GM21619 (cell line): ENCODE results near the gene UNKL.

ENCODE experiments used
- ATAC-seq: cut with Tn5 transposase; IDR thresholded peaks from one replicate; pipeline ENCODE4 v1.9.1; 2021; ENCODE audit not compliant: unreplicated experiment

Gene UNKL

DNA sequence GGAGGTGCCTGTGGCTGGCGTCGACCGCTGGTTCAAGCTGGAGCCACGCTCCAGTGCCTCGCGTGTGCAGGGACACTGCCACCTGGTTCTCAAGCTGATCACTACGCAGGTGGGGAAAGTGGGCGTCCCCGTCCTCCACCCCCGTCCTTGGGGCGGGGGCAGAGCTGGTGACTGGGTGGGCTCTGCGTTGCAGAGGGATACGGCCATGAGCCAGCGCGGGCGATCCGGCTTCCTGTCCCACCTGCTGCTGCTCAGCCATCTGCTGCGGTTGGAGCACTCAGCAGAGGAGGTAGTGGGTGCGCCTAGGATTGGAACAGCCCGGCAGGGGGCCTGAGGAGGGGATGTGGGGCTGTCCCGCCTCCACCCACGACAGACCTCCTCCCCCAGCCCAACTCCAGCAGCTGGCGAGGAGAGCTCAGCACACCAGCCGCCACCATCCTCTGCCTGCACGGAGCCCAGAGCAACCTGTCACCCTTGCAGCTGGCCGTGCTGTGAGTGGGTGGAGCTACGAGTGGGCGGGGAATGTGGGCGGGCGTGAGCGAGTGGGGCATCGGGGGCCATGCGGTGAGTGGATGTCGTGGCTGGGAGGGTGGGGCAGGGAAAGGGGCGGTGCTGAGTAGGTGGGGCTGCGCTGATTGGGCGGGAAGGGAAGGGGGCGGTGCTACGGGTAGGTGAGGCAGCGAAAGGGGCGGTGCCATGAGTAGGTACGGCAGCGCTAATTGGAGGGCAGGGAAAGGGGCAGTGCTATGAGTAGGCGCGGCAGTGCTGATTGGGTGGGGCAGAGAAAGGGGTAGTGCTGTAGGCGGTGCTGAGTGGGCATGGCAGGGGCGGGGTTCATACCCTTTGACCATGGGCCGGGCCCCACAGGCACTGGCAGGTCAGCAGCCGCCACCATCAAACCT, 71.7 kb downstream of the UNKL start:
- peak; percentile 91 for ATAC-seq

DNA sequence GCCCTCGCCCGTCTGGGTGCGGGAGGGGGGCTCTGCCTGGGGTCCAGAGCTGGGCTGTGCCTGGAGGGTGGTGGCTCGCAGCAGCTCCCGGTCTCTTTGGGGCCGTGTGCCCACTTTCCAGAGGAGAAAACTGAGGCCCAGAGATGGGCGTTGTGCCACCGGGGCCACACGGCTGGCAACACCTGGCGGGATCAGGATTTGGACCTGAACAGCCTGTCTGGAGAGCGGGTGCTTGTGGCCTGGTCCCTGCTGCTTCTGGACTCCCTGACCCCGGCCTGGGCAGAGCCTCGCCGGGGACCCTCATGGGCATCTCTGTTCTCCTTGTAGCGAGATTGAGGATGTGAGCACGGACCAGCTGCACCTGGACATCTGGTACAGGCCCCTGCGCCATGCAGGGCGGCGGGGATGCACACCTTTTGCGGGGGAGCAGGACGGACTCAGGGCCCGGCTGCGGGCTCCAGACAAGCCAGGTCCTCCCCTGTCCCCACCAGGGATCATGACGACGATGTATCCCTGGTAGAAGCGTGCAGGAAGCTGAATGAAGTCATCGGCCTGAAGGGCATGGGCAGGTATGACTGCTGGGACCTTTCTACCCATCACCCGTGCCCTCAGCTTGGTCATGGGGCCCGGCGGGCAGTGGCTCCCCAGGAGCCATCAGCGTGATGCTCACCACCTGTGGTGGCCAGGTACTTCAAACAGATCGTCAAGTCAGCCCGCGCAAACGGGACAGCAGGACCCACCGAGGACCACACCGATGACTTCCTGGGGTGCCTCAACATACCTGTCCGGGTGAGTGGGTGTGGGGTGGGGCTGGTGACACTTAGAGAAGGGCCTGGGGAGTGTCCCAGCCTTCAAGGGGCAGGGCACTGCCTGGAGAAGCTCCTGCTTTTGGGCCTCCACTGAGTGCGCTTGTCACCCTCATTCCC, 72.7 kb downstream of the UNKL start:
- no peak for ATAC-seq

- no peak for ATAC-seq
Observed at GRCh38 chr16:1340730-1341494, 73.6 kb downstream of the UNKL start.

- ATAC-seq: no peak
Observed at GRCh38 chr16:1338855-1339675, 75.4 kb downstream of the UNKL start.

DNA sequence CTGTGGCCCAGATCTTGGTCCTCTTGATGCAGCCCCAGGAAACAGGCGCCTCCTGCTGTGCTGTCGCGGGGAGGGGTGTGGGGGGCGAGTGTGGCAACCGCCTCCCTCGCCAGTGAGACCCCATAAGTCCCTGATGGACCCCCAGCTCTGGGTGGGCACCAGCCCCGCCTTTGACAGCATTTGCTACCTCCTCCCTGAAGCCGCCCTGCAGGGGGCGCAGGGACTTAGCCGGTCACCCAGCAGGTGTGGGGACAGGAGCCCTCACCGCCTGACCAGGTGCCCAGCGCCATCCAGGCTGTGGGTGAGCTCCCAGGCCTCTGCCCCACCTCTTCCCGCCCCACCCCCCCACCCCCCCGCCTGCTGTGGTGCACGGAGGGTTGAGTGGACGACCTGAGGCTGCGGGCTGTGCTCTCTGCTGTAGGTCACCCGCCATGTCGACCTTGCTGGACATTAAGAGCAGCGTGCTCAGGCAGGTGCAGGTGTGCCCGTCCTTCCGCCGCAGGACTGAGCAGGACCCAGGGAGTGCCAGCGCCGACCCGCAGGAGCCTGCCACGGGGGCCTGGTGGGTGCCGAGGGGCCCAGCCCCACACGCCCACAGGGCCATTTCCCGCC, 76.3 kb downstream of the UNKL start:
- ATAC-seq: no peak

GRCh38 chr16:1337486-1337885, 77.0 kb downstream of the UNKL start:
- no peak for ATAC-seq

DNA sequence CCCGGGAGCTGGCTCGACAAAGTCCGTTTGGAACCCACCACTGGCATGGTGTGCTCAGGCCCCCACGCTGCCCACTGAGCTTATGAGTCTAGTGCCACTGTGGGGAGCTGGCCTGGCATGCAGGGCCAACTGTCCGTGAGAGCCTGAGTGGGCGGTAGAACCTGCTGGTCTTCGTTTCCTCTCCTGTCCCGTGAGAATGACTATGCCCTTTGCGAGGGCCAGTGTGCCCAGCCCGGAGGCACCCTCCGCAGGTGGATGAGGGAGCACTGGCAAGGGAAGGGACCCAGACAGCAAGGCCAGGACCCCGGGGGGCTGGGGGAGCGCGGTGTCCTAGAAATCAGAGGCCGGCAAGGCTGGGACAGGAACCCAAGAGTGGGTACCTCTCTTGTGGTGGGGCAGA, 77.9 kb downstream of the UNKL start:
- no peak for ATAC-seq

DNA sequence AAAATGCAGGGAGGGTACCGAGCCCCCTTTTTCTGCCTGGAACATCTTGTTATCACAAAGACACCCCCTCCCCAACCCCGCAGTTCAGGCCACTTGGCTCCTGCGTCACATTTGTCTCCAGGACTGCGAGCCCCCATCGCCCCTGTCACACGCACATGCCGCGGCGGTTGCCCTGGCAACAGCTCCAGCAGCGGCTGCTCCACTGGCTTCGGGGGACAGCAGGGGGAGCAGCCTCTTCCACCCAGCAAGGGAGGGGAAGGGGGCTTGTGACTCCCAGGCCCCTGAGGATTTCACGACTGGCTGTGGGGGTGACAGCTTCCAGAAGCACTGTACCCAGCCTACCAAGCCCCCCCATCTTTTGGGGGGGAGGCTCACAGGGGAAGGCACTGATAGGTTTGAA, 78.5 kb downstream of the UNKL start:
- no peak for ATAC-seq

- ATAC-seq: no peak
Observed at GRCh38 chr16:1335211-1335971, 79.1 kb downstream of the UNKL start.

GRCh38 chr16:1334739-1335138, 79.8 kb downstream of the UNKL start:
- ATAC-seq: no peak

- no peak for ATAC-seq
Observed at GRCh38 chr16:1333854-1334700, 80.4 kb downstream of the UNKL start.

DNA sequence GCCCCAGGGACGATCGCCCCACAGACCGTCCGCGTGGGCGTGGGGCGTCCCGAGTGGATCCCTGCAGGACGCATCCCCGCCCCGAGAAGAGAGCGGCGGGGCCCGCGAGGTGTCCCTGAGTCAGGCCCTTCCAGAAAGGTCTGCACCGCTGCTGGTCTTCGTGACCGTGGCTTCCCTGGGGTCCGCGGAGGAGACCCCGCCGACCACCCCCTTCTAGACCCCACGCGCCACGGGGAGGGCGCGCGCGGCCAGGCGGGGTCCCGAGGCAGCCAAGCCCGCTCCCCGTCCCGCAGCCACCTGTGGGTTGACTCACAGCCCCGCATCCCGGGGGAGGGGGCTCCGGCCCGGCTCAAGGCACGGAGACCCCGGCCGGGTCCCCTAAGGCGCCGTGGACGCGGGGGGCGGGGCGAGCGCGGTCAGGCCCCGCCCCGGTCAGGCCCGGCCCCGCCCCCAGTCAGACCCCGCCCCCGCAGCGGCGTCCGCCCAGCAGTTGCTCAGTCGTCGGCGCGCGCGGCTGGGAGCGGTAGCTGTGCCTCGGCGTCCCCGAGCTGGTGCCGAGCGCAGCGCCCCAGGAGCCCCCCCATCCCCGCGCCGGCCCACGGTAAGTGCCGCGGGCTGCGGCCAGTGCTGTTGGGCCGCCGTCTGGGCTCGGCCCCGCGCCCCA, 81.2 kb downstream of the UNKL start, which contains the start of gene BAIAP3:
TSS of gene BAIAP3 (plus strand) at position 497 of the 664 bp plus-strand sequence. CDS start 4,905 bp downstream, outside the sequence.
- no peak for ATAC-seq

- ATAC-seq: no peak
Observed at GRCh38 chr16:1332618-1333148, 81.8 kb downstream of the UNKL start.

DNA sequence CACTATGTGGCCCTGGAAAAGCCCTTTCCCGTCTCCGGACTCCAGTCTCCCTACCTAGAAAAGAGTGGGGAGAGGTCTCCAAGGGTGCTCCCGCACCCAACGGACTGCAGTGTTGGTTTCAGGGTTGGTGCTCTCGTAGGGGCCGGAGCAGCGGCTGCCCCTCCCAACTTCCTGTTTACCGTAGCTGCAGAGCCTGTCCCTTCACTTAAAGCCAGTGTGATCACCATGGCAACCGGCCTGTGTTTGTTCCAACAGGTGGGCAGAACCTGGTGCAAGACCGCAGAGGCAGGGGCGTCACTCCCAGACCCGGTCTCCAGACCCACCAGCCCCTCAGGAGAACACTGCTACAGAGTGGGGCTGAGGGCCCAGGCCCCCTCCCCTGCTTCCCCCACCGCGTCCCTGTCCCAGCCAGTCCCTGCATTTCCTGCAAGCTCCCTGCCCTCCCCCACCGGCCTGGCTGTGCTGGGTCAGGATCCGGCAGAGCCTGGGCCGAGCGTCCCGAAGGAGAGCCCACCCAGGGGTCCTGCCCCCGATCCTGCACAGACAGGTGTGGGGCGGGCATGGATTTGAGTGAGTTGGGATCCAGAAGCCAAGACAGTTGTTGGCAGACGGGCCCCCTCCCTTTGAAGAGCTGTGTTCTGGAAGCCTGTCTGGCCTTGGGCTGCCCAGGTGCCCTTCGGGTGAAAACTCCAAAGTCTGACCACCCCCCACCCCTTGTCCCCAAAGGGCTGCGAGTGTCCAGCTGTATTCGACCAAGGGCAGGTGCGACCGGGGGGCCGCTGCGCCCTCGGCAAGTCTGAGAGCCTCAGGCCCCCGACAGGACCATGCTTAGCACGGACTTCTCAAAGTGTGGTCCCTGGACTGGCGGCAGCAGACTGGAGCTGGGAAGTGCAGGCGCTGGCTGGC, 82.5 kb downstream of the UNKL start:
- ATAC-seq: no peak

- ATAC-seq: no peak
Observed at GRCh38 chr16:1330931-1331711, 83.4 kb downstream of the UNKL start.
